D721Med (cell line): ENCODE data around the gene VPS41.
"Not testable (repeated sequence)": the region's sequence is repeated elsewhere in the genome, so short reads cannot be mapped to it uniquely, and the experiment has no call there.

ENCODE experiments used
- DNase-seq: peaks from one replicate; pipeline ENCODE4 v3.0.0; 2011; ENCODE audit warnings: low spot score; ENCODE audit not compliant: insufficient read length
- FAIRE-seq: peaks from 2 replicates; lab custom pipeline; 2011; peaks lifted over from hg19 to GRCh38; lab: Jason Lieb, UNC
- TF ChIP-seq, protein P1 (sequence below): IDR thresholded peaks from 2 replicates; pipeline ENCODE4 v1.5.1; 2012; ENCODE audit warnings: mild to moderate bottlenecking, control low read depth; ENCODE audit not compliant: insufficient read depth; ENCODE audit errors: missing control alignments

The VPS41 gene

GRCh38 chr7:38858259-38858884, 50.6 kb downstream of the VPS41 start:
- no peak for FAIRE-seq
- TF ChIP-seq, protein P1, sequence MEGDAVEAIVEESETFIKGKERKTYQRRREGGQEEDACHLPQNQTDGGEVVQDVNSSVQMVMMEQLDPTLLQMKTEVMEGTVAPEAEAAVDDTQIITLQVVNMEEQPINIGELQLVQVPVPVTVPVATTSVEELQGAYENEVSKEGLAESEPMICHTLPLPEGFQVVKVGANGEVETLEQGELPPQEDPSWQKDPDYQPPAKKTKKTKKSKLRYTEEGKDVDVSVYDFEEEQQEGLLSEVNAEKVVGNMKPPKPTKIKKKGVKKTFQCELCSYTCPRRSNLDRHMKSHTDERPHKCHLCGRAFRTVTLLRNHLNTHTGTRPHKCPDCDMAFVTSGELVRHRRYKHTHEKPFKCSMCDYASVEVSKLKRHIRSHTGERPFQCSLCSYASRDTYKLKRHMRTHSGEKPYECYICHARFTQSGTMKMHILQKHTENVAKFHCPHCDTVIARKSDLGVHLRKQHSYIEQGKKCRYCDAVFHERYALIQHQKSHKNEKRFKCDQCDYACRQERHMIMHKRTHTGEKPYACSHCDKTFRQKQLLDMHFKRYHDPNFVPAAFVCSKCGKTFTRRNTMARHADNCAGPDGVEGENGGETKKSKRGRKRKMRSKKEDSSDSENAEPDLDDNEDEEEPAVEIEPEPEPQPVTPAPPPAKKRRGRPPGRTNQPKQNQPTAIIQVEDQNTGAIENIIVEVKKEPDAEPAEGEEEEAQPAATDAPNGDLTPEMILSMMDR = no peak
- DNase-seq = no peak

GRCh38 chr7:38855867-38856266, 53.1 kb downstream of the VPS41 start:
- FAIRE-seq (no peak), DNase-seq (no peak)
- TF ChIP-seq, protein P1 = no peak

GRCh38 chr7:38855386-38855785, 53.6 kb downstream of the VPS41 start:
- TF ChIP-seq, protein P1 = no peak
- no peak for DNase-seq
- FAIRE-seq = no peak

GRCh38 chr7:38854947-38855346, 54.0 kb downstream of the VPS41 start:
- DNase-seq, FAIRE-seq: not testable (repeated sequence)

DNA sequence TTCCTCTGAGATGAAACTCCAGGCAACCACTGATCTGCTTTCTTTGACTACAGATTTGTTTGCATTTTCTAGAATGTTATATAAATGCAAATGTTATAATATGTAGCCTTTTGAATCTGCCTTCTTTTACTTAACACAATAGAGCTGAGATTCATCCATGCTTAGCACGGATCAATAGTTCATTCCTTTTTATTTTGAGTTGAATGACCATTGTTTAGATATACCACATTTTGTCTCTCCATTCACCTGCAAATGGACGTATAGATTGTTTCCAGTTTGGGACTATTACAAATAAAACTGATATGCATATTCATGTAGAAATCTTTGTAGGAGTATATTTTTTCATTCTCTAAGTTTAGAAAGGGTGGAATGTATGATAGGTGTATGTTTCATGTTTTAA, 57.7 kb downstream of the VPS41 start:
- TF ChIP-seq, protein P1 = no peak
- no peak for FAIRE-seq
- no peak for DNase-seq

GRCh38 chr7:38846280-38846679, 62.7 kb downstream of the VPS41 start:
- DNase-seq = no peak
- FAIRE-seq = no peak
- TF ChIP-seq, protein P1 = no peak

DNA sequence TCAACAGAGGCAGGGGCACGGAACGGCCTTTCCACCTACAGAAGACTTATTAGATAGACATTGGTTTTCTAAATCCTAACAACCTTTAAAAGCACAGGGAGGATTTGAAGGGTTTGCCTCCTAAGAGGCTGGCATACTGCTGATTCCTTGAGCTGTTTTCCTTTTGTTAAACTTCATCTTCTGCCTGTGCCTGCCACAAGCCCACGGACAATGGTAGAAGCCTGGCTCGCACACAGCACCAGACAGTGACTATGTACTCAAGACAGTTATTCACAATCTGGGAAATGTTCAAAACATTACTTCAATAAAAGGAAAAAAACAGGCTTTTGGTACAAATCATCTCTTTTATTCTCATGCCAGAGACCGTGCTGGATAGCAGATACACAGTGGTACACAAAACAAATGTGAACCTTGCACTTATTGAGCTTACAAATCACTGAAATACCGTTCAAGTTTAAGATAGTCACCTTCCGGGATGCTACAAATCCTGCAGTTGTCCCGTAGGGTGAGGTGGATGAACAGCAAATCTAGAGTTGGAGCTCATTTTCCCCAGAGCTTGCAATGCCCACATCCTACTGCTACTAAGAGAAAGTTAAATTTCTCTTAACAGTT, 63.9 kb downstream of the VPS41 start:
- FAIRE-seq = no peak
- no peak for DNase-seq
- TF ChIP-seq, protein P1 = no peak
